Fibroblast of lung (primary cell): ENCODE data around the gene EFCAB8. TPM values are rescaled to one million over a fixed set of nuclear protein-coding genes. Genes with fewer than 3 reads are reported as not detected.

ENCODE experiments used
- polyA plus RNA-seq, 2 donors: library from polyadenylated mRNA; depleted of rRNA in 1 of 2; stranded (reverse) in 1 of 2; unstranded in 1 of 2; fragments of >200 nt; gene quantifications; 2 replicates each; pipeline ENCODE4 v1.2.1, GENCODE V29; 2011 to 2012; ENCODE audit warnings: missing spikeins in 1 of 2
- total RNA-seq: library from RNA; depleted of rRNA; stranded (reverse); fragments of >200 nt; gene quantifications from 2 replicates; pipeline ENCODE4 v1.2.1, GENCODE V29; 2014

EFCAB8 gene
- total and polyA plus RNA-seq, 2 donors (not counting 1 experiment from before 2014, with no cell fraction given), result under 0.01 TPM; not detected in 1

Other genes with a start within 250 kb of the EFCAB8 start
- gene C20orf203, start 185.0 kb upstream of the EFCAB8 start, total RNA-seq, result under 0.01 TPM in 2 replicates
- gene C20orf203, start 185.0 kb upstream of the EFCAB8 start, polyA plus RNA-seq, result 0.03 TPM in 1 of 2 replicates, not detected in the other
- gene COMMD7, start 115.5 kb upstream of the EFCAB8 start, total RNA-seq, result 26.7 and 39.6 TPM in 2 replicates
- 68.5 and 70.0 TPM in 2 replicates for gene COMMD7, start 115.5 kb upstream of the EFCAB8 start, polyA plus RNA-seq
- gene DNMT3B, start 96.5 kb upstream of the EFCAB8 start, total RNA-seq, result 1.5 and 3.1 TPM in 2 replicates
- gene DNMT3B, start 96.5 kb upstream of the EFCAB8 start, polyA plus RNA-seq, result 1.1 and 1.6 TPM in 2 replicates
- gene MAPRE1, start 39.0 kb upstream of the EFCAB8 start, total RNA-seq, result 57.8 and 67.9 TPM in 2 replicates
- 130 and 148 TPM in 2 replicates for gene MAPRE1, start 39.0 kb upstream of the EFCAB8 start, polyA plus RNA-seq
- gene SUN5, start 145.5 kb downstream of the EFCAB8 start, total RNA-seq, result not detected in 2 replicates
- not detected in 2 replicates for gene SUN5, start 145.5 kb downstream of the EFCAB8 start, polyA plus RNA-seq
- not detected in 2 replicates for gene BPIFB2, start 148.8 kb downstream of the EFCAB8 start, total RNA-seq
- gene BPIFB2, start 148.8 kb downstream of the EFCAB8 start, polyA plus RNA-seq, result not detected in 2 replicates
- gene BPIFB6, start 172.7 kb downstream of the EFCAB8 start, total RNA-seq, result not detected in 2 replicates
- not detected in 2 replicates for gene BPIFB6, start 172.7 kb downstream of the EFCAB8 start, polyA plus RNA-seq
- not detected in 2 replicates for gene BPIFB3, start 195.0 kb downstream of the EFCAB8 start, total RNA-seq
- not detected in 2 replicates for gene BPIFB3, start 195.0 kb downstream of the EFCAB8 start, polyA plus RNA-seq
- gene BPIFB4, start 220.7 kb downstream of the EFCAB8 start, total RNA-seq, result not detected in 2 replicates
- gene BPIFB4, start 220.7 kb downstream of the EFCAB8 start, polyA plus RNA-seq, result not detected in 2 replicates